Kasumi-1 (cell line): ENCODE results near the gene TLNRD1.
"Not testable (repeated sequence)": the region's sequence is repeated elsewhere in the genome, so short reads cannot be mapped to it uniquely, and the experiment has no call there.

Experiments
- DNase-seq, 2 experiments: peaks; one replicate each; lab custom pipeline; 2025; lab: John Stamatoyannopoulos, UW

Gene TLNRD1

DNA sequence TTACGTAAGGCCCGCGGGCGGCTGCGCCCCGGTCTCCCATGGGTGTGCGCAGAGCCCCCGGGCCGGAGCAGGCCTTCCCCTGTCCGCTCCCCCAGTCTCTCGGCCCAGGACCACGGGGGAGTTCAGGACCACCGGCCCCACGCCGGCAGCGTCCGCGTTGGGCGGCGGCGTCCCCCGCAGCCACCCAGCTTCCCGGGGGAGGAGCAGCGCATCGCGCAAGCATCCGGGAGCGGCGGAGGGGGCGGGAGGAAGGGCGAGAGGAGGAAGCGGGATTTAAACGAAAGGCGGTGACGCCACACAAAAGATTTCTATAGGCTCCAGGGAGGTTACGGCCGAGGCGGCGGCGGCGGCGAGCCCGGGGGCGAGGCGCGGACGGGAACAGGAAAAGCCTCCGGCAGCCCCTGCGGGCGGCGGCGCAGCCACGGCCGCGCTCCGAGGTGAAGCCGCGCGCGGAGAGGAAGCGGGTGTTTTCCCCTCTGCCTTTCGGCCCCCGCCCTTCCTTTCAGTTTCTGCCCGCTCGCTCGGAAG lies at the start of gene TLNRD1:
Gene TLNRD1, plus strand, starts transcription at position 300 of the 528 bp plus-strand sequence. CDS start 1,349 bp downstream, outside the sequence.
- DNase-seq = peak; percentile 89 to 91

DNA sequence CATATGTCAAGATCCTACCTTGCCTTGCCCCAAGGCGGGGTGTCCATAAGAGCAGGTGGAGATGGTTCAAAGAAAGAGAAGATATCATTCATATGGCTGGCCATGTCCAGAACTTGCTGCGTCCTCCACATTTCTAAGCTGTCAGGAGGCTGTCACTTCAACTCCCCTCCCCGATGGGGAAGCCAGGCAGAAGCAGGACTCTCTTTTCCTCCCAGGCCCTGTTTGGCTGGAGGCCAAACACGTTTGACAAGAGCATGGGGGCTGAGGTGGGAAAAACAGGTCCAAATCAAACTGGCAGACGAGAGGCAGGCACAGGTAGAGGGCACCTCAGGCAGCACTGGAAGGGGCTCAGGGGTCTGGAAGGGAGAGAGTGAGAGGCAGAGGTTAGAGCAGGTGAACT lies 48.8 kb upstream of the TLNRD1 start:
- no peak for DNase-seq

DNA sequence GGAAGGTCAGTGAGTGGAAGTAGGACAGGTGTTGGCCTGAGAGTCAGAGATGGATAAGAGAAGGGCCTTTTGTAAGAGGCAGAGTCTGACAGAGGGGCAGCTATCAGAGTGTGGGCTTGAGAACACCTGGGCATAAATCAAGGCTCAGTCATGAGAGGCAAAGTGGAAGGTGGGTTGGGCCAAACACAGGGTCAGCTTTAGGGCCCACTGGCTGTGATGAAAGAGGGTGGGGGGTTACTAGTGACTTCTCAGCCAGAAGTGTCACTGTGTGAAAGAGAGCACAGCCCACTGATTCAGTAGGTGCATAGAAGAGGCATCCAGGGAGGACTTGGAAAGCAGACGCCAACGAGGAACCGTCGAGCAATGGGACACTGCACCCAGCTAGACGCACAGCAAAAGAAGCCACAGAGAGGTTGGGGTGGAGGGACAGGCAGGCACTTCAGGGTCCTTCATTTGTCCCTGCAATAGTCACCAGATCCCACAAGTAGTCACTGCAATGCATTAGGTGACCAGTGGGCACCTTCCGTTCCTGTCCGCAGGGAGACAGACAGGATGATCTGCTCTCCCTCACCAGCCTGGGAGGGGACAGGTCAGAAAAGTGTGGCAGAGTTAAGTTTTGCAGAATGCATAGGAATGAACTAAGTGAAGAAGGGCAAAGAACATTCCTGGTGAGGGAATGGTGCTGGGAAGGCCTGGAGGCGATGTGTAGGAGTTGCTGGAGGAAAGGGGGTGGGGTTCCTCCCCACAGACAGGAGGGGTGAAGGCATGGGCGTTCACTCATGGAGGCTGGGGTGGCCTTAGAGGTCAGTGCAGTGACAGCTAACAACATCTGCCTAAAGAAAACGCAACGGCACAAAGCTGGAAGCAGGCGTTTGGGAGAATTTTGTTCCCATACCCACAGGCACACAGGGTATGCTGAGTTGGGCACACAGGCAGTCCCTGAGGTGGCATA lies 47.4 kb upstream of the TLNRD1 start:
- no peak for DNase-seq

DNA sequence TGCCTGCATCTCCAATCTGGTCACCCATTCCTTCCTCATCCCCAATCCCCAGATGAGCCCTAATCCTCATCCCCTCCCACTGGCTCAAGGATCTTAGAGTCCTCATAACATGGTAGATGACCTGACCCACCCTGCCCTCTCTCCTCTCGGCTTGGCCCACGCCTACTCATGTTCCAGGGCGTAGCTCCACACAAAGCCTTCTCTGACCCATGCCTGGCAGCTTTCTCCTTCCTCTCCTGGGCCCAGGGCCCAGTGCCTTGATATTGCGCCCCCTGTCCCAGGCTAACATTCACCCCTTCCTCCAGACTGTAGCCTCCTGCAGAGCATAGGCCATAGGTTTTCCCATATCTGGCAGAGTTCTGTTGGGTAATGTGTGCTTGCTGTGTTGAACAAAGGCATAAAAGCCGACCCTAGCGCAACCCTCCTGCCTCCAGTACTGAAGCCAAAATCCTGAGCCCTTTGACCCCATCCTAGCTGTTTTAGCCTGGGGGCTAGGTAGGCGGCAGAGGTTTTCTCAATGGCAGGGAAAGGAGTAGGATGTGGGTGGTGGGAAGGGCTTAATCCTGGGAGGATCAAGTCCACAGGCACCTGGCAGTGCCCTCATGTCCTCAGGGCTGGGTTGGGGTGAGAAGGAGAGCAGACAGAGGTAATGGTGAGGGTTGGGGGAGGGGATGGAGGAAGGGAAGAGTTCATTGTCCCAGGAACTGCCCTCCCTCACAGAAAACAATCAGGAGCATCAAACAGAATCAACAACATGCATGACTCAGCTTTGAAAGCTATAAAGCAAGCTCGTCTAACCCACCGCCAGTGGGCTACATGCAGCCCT lies 46.6 kb upstream of the TLNRD1 start:
- no peak for DNase-seq

DNA sequence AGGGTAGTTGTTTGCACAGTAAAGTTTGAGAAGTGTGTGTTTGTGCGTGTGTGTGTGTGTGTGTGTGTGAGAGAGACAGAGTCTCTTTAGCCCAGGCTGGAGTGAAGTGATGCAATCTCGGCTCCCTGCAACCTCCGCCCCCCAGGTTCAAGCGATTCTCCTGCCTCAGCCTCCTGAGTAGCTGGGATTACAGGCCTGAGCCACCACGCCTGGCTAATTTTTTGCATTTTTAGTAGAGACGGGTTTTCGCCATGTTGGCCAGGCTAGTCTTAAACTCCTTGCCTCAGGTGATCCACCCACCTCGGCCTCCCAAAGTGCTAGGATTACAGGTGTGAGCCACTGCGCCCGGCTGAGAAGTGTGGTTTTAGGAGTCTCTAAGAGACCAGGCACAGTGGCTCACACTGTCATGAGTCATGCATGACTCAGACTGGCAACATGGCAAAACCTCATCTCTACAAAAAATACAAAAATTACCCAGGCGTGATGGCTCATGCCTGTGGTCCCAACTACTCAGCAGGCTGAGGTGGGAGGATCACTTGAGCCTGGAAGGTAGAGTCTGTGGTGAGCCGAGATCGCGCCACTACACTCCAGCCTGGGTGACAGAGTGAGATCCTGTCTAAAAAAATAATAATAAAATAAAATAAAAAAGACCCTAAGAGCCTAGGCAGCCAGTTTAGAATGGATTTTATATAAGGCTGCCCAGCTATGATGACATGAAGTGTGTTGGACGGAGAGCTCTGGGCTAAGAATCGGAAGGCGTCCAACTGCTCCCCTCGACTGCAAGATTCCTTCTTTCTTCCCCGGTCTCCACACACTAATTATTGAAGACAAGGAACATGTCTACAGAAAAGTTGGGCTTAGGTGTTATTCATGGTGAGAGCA lies 44.9 kb upstream of the TLNRD1 start:
- peak in 1 of 2 experiments; percentile 33 for DNase-seq

DNA sequence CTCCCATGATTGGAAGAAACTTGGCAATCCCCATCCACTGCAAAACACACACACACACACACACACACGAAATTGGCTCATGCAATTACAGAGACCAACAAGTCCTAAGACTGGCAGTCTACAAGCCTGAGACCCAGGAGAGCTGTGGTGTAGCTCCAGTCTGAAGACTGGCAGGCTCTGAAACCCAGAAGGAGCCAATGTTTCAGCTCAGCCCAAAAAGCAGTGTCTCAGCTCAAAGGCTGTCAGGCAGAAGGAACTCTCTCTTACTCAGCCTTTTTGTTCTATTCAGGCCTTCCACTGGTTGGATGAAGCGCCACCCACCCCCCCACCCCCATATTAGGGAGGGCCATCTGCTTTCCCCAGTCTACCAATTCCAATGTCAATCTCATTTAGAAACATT lies 43.2 kb upstream of the TLNRD1 start:
- DNase-seq = no peak

DNA sequence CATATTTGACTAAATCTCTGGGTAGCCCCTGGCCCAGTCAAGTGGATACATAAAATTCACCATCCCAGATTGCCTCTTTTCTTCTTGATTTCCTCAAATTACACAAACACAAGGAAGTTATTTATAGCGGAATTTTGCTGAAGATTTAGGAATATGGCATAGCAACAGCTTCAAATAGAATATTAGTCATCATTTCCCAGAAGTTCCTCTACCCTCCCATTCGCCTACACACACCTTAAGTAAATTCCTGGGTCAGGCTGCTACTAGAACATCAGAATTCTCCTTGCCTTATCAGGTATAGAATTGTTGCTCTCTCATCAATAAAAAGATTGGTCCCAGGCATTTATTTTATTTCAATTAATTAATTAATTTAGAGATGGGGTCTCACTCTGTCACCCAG lies 42.7 kb upstream of the TLNRD1 start:
- no peak for DNase-seq

DNA sequence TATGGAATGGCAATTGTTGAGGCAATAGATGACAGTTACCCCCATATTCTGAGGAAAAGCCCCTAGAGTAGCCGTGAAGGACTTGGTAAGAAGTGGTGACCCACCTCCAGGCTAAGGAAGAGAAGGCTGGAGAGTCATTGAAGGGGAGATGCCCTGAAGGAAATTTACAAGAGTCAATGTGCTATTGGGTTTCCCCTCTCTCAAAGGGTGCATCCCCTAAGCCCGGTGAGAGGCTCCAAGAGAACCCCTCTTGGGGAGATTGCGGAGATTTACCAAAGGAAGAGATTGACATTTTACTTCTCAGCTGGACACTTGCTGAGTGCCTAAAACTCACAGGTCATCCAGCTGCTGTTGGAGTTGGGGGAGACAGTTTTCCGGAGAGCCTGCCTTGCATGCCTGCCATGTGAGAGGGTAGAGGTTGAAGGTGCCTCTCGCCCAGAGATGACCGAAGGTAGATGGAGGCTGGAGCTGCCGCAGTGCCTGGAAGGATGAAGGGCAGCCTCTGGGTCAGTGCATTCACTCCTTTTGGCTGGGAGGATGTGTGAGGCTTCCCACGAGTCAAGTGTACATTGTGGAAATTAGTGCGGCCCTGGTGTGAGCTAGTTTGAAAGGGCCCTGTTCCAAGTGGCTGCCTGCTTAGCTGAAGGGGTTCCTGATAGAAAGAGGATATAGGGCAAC lies 41.8 kb upstream of the TLNRD1 start:
- no peak for DNase-seq

DNA sequence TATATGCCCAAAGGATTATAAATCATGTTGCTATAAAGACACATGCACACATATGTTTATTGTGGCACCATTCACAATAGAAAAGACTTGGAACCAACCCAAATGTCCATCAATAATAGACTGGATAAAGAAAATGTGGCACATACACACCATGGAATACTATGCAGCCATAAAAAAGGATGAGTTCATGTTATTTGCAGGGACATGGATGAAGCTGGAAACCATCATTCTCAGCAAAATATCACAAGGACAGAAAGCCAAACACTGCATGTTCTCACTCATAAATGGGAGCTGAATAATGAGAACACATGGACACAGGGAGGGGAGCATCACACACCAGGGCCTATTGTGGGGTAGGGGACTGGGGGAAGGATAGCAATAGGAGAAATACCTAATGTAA lies 35.3 kb upstream of the TLNRD1 start:
- DNase-seq = not testable (repeated sequence)

DNA sequence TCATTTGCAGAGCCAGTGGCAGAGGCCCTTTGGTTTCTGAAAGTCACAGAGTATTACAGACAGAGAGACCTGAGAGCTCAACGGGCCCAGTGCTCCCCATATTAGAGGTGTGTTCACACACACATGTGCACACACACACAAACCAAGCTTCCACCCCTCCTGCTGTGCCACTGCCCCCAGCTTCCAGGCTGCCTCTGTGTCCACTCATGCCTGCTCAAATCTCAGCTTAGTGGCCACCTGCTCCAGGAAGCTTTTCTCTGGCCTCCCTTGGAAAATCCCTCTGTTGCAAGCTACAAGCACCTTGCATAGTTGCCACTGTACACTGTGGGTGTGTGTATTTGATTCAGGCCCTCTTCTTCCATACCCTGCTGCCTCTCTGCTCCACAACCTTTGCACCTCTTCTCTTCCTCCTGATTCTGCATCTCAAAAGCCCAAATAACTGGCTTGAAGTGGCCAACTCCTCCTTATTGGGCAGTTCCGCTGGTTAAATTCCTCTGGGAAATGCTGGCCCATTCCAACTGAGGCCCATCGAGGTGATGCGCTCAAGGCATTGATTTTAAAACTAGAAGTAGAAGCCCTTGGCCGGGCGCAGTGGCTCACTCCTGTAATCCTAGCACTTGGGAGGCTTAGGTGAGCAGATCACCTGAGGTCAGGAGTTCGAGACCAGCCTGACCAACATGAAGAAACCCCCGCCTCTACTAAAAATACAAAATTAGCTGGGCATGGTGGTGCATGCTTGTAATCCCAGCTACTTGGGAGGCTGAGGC lies 34.1 kb upstream of the TLNRD1 start:
- no peak for DNase-seq

DNA sequence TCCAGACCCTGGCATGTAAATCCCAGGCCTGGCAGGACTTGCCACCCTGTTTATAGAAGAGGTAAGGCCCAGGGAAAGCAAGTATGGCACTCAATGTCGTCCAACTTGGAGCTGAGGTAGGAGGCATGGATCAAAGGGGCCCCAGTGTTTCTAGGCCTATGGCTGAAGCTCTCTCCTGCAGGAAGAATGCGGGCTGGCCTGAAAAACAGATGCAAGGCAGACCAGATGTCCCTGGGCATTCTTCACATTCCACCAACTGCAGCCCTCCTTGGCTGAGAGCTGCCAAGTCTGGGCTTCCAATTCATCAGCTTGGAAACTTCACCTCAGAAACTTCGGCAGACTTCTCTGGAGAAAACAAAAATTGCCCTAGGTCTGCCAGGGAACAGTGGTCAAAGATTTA lies 33.3 kb upstream of the TLNRD1 start:
- no peak for DNase-seq

DNA sequence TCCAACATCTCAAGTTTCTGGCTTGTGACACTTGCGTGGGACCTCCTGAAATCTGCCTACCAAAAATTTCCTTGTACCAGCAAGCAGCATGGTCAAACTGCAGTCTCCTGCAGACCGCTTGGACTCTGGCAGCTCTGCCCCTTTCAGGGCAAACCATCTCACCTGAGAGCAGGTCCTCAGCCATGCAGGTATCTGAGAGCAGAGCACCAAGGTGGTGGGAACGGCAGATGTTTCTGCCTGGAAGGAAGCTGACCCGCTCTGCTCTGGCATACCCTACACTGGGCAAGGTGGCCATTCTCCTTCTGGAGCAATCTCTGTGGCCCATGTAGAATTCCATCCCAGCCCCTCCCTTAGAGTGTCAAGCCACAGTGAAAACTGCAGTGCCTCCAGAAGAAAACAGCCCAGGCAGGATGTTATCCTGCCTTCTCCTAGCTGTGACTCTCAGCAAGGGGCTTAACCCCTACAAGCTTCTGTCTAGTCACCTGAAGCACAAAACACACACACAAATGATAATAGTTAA lies 32.7 kb upstream of the TLNRD1 start:
- DNase-seq = no peak

DNA sequence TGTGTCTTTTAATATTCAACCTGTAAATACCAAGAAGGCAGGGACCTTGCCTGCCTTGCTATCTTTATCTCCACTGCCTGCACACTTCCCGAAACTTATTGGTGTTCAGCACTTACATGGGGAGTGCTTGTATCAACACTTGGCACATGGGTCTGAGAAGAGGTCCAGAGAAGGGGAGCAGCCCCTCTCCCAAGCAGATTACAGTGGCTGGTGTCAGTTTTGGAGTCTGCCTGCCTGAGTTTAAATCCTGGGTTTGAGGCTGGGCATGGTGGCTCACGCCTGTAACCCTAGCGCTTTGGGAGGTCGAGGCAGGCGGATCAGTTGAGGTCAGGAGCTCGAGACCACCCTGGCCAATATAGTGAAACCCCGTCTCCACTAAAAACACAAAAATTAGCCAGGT lies 31.4 kb upstream of the TLNRD1 start:
- DNase-seq = no peak

DNA sequence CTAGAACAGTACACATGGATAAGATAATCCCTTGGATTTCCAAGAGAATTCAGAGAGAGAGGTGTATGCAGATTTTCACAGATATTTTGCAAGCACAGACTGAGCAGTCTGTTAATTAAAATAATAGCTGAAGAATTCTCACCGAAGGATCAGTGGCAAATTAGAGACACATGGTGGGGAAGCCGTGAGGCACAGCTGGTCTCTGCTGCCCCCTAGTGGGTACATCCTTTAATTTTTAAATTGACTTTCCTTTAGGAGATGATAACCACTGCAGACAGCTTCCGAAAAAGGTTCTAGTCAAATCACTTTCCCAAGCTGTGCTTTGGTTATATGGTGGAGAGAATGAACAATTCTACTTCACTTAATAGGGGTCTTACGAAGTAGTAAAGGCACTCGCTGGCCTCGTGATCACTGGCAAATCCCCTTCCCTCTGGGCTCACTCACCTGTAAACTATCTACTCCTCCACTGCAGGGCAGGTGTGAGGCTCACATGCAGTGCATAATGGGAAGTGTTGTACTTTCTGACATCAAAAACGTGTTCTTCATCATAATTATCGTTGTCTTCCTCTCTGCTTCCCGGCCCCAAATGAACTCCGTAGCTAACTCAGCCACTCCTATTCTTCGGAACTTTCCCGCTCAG lies 30.6 kb upstream of the TLNRD1 start:
- DNase-seq = peak; percentile 66 to 73

DNA sequence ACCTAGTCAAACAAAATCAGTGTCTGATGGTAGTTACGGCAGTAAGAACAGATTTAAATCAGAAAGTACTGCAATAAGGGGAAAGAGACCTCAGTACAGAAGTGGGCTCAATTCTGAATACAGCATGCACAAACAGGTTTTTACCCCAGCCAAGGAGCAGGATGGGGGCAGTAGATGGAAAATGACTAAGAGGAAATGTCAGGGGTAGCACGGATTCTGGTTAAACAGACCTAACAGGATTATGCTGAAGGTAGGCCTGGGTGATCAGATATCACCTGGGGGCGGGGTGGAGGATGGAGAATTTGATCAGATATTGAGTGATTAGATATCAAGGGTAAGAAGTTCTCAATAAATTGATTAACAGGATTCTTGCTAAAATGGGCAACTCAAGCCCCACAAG lies 30.1 kb upstream of the TLNRD1 start:
- no peak for DNase-seq

DNA sequence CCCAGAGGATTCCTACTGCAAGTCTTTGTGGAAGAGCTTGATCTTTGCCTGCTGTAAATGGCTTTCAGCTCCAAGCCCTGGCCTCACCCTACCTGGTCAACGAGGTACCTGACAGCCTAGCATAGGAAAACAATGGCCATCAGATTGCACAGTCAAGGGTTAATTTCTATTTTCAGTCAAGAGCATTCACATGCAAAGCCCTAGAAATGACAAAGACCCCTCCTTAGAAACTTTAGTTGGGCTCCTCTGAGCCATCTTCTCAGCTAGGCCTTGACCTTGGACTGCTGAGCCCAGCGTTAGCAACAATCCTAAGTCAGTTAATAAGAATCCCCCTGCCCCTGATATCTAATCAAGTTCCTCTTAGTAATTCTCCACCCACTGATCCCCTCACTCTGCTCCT lies 29.6 kb upstream of the TLNRD1 start:
- no peak for DNase-seq

DNA sequence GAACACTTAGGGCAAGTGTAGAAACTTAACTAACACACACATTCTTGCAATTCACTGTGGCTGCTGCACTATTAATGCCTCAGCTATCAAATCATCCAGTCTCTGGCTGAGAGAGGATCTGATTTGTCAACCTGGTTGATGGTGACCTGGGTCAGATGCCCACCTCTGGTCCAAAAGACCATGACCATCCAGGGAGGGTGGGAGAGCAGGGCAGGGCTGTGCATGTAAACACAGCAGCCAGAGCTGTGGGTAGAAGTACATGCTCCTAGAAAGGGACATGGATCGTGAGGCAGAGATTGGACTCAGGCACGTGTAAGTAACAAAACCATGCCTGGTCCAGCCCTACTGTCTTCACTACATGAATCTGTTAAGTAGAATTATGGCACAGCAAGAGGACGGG lies 28.4 kb upstream of the TLNRD1 start:
- DNase-seq = no peak

DNA sequence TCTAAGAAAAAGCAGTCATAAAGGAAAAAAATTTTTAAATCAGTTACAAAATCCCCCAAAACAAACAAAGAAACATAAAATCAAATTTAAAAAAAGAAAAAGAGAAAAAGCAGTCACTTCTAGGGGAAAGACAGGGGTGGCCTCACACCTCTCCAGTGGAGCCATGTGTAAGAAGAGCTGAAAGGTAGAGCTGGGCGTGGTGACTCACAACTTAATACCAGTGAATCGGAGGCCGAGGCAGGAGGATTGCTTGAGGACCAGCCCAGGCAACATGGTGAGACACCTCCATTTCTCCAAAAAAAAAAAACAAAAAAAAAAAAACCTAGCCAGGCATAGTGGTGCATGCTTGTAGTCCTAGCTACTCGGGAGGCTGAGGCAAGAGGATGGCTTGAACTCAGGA lies 25.8 kb upstream of the TLNRD1 start:
- no peak for DNase-seq

DNA sequence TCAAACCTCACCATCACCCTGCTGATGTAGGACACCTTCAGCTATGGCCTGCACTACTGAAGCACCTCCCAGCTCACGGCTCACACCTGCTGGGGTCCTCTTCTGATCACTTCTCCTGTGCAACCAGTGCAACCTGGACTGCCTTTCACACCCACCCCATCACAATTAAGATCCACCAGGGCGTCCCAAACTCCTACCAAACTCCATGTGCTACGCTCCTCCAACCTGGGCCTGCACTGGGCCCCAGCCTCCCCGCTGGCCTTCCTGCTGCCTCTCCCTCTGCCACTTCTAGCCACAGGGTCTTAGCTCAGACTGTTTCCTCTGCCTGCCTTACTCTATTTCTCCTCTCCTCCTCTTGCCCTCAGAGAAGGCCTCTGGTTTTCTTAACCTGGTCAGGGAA lies 23.9 kb upstream of the TLNRD1 start:
- no peak for DNase-seq

DNA sequence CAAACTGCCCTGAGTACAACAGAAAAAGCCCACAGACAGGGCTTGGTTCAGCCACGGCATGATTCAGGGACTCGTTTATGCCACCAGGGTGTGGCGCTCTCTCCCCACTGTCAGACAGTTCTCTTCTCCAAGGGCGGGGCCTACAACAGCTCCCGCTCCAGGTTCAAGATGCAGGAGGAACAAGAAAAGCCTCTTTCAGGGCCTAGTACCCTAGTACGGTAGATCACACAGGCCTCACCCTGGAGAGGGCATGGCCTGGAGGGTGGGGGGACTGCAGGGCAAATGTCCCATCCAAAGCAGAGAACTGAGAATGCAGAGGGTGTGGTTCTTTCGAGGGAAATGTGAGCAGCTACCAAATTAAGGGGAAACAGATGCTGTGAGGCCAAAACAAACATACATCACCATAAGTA lies 23.1 kb upstream of the TLNRD1 start:
- DNase-seq = peak; percentile 75 to 85
